Caco-2 (cell line): ENCODE results near the gene SETD3. TPM values are rescaled to one million over a fixed set of nuclear protein-coding genes. Genes with fewer than 3 reads are reported as not detected.

Source experiments
- BruUV-seq: library from RNA; stranded (reverse); fragments of 400-500 nt; replicated peaks from 2 replicates; lab custom pipeline; 2021; lab: Mats Ljungman, UMichigan
- CTCF ChIA-PET: fragments of 300-600 bp; sonication (Branson Sonifier 250); formaldehyde crosslinking; loops from one replicate; lab custom pipeline; 2022; ENCODE audit warnings: antibody characterized with exemption; lab: Charles Lee
- POLR2A ChIA-PET: fragments of 300-600 bp; sonication (Branson Sonifier 250); formaldehyde crosslinking; loops from one replicate; lab custom pipeline; 2022; ENCODE audit warnings: antibody characterized with exemption; lab: Charles Lee
- DNase-seq, 2 experiments: peaks; one replicate each; pipeline versions ENCODE4 v3.0.0 to v3.0.0-alpha.2; 2020 to 2022
- H3K27me3 ChIP-seq: replicated peaks from 2 replicates; pipeline ENCODE4 v1.6.0; 2011; ENCODE audit warnings: low read length; ENCODE audit not compliant: control insufficient read depth, insufficient read depth
- H3K36me3 ChIP-seq: 2 replicates; pipeline ENCODE4 v1.5.1; 2011; ENCODE audit warnings: low read length; ENCODE audit not compliant: control insufficient read depth, insufficient read depth
- H3K4me1 ChIP-seq: fragments of 250-450 bp; sonication (Bioruptor Pico); 2 replicates; pipeline ENCODE4 v1.5.1; 2020; ENCODE audit warnings: mild to moderate bottlenecking
- H3K4me3 ChIP-seq: 2 replicates; pipeline ENCODE4 v1.5.1; 2011; ENCODE audit warnings: low read depth, mild to moderate bottlenecking, control low read depth, low read length
- H3K9me3 ChIP-seq: fragments of 250-450 bp; sonication (Bioruptor Pico); 2 replicates; pipeline ENCODE4 v1.5.1; 2020; ENCODE audit warnings: mild to moderate bottlenecking, moderate library complexity
- H3K27ac Mint-ChIP-seq: one replicate; pipeline ENCODE4 v1.8.0; 2022; ENCODE audit warnings: mixed read lengths; ENCODE audit not compliant: unreplicated experiment
- H3K27me3 Mint-ChIP-seq: one replicate; pipeline ENCODE4 v1.8.0; 2022; ENCODE audit warnings: mixed read lengths; ENCODE audit not compliant: insufficient read depth, unreplicated experiment
- H3K36me3 Mint-ChIP-seq: one replicate; pipeline ENCODE4 v1.8.0; 2022; ENCODE audit warnings: mild to moderate bottlenecking, mixed read lengths; ENCODE audit not compliant: insufficient read depth, unreplicated experiment
- H3K4me1 Mint-ChIP-seq: one replicate; pipeline ENCODE4 v1.8.0; 2022; ENCODE audit warnings: low read depth, mixed read lengths; ENCODE audit not compliant: unreplicated experiment
- H3K4me3 Mint-ChIP-seq: one replicate; pipeline ENCODE4 v1.8.0; 2022; ENCODE audit warnings: mild to moderate bottlenecking, moderate library complexity, mixed read lengths; ENCODE audit not compliant: unreplicated experiment
- H3K9me3 Mint-ChIP-seq: one replicate; pipeline ENCODE4 v1.8.0; 2022; ENCODE audit warnings: mixed read lengths; ENCODE audit not compliant: unreplicated experiment
- intact Hi-C: fragments of 100-400 bp; cut with micrococcal nuclease; formaldehyde crosslinking; loops from one replicate; pipeline ENCODE4 v1.10.0; 2022; ENCODE audit not compliant: unreplicated experiment
- total RNA-seq: library from RNA; stranded (reverse); gene quantifications from 2 replicates; pipeline ENCODE4 v1.2.3, GENCODE V29; 2022
- TF ChIP-seq, protein P1 (sequence below), 2 experiments: fragments of 200-600 bp in 1 of 2; IDR thresholded peaks; 1 replicate in 1 of 2; 2 replicates in 1 of 2; pipeline versions ENCODE4 v1.5.1 to v1.8.0; 2011 to 2022; ENCODE audit warnings: antibody characterized with exemption in 1 of 2, control low read depth in 1 of 2, inconsistent platforms in 1 of 2, low read depth in 1 of 2, low read length in 1 of 2, mild to moderate bottlenecking in 1 of 2, moderate library complexity in 1 of 2; ENCODE audit not compliant: insufficient read depth in 1 of 2, severe bottlenecking in 1 of 2, unreplicated experiment in 1 of 2

SETD3 gene
- total RNA-seq, 1 experiment from 2014 or later = 74.3 TPM

DNA sequence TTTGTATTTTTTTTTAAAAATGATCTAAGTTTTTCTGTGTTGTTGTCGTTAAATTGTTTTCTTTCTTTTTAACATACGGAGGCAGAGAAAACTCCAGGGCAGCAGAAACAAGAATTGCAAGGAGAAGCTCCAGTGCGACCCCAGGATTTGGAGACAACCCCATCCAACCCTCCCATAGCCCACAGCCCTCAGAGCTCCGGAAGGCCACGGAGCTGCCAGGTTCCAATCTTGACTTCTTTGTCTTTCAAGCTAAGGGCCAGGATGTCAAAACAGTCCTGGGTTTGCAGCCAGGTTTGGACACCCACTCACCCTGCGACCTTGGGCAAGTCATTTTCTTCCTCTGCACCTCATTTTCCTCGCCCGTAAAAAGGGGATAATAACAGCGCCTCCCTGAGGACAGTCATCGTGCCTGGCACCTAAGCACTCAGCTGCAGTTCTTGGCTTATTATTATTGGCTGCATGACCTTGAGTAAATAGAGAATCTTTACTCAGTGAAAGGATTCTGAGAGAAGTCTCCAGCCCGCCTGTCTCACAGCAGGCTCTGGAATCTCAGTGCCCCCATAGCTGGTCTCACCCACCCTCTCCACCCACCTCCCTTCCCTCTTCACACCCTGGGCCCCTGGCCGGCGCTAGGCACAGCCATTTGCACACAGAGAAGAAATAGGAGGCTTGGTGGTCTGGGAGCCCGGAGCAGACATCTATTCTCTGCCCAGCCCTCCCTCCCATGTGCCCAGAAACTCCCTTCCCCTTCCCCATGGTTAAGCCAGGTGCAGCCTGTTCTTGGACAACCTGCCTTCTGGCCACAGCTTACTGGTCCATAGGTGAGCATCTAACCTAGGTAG, 129.3 kb downstream of the SETD3 start:
- no peak for DNase-seq
- ChIA-PET CTCF (interaction anchor here (0.7 kb wide), 1 partner anchor 32 kb away, joined by 3 read pairs; no protein-coding TSS in a partner anchor), POLR2A (no interaction called here)
- Histone ChIP-seq H3K9me3 (no peaks in the 10 kb centered on the region), H3K36me3 (no peaks in the 10 kb centered on the region), H3K27me3 (no peaks in the 10 kb centered on the region), H3K4me3 (no peak overlapping the region), H3K4me1 (peaks cover 8% of the 10 kb centered on the region; the same call in 1 of the 2 replicates)
- H3K27me3 Mint-ChIP-seq = peaks cover 2% of the 10 kb centered on the region
- no peak overlapping the region for H3K27ac Mint-ChIP-seq
- TF ChIP-seq, protein P1, sequence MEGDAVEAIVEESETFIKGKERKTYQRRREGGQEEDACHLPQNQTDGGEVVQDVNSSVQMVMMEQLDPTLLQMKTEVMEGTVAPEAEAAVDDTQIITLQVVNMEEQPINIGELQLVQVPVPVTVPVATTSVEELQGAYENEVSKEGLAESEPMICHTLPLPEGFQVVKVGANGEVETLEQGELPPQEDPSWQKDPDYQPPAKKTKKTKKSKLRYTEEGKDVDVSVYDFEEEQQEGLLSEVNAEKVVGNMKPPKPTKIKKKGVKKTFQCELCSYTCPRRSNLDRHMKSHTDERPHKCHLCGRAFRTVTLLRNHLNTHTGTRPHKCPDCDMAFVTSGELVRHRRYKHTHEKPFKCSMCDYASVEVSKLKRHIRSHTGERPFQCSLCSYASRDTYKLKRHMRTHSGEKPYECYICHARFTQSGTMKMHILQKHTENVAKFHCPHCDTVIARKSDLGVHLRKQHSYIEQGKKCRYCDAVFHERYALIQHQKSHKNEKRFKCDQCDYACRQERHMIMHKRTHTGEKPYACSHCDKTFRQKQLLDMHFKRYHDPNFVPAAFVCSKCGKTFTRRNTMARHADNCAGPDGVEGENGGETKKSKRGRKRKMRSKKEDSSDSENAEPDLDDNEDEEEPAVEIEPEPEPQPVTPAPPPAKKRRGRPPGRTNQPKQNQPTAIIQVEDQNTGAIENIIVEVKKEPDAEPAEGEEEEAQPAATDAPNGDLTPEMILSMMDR (IDR thresholded peaks at IDR 0.05; ENCODE audit: insufficient read depth in 1 of 2, low read depth in 1 of 2, low read length in 1 of 2, severe bottlenecking in 1 of 2, unreplicated experiment in 1 of 2) = no peak
- no peaks in the 10 kb centered on the region for H3K9me3 Mint-ChIP-seq
- H3K36me3 Mint-ChIP-seq = no peaks in the 10 kb centered on the region
- intact Hi-C loops = no loop called here
- no TSS peak for BruUV-seq
- H3K4me1 Mint-ChIP-seq = peaks cover 4% of the 10 kb centered on the region
- no peak overlapping the region for H3K4me3 Mint-ChIP-seq

DNA sequence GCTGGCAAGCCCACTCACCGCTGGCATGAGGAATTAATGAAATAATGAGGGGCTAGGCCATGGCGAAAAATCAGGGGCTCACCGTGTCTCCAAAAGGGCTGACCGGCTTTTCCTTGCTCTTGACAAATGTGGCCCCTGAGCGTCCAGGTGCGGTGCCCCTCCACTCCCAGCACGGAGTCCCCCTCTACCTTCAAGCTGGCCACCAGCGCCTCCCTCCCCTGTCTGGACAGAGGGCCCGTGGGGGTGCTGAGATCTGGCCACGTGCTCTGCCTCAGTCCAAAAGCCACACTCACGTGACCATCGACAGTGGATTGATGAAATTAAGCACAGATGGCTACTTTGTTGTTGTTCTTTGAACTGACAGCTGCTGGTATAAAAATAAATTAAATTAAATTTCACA, 129.9 kb downstream of the SETD3 start:
- H3K9me3 Mint-ChIP-seq = no peaks in the 10 kb centered on the region

DNA sequence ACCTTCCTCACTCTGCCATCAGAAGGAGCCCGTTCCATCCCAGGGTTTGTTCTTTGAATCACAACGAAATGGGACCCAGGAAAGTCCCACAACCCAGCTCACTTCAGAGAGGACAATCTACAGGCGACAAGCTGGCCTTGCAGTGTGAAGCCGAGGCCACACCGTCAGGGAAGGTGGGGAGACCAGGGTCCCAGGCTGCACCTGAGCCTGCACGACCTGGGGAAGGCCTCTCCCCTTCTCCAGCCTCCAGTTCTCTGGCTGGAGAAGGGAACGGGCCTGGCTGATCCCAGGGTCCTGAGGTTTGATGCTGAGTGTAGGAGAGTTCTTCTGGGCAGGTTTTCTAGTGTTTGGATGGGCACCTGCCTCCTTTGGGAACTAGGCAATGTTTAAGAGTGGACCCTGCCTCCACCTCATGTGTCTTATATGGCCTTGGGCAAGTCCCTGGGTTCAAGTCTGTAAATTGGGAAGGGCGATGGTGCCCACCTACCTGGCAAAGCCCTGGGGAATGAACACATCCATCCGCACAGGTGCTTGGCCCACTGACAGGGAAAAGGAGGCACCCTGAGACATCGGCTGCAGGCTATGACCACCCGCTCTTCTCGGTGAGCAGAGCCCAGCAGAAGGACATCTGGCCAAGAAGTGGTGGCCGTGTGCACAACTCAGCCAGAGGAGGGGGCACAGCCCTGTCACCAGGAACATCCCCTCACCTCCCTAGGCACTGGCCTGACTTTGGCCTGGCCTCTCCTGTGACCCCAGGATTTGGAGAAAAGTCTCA, 130.8 kb downstream of the SETD3 start:
- CTCF ChIA-PET = no interaction called here
- intact Hi-C loops = no loop called here
- POLR2A ChIA-PET = no interaction called here
- TF ChIP-seq, protein P1 (IDR thresholded peaks at IDR 0.05; ENCODE audit: insufficient read depth in 1 of 2, low read depth in 1 of 2, low read length in 1 of 2, severe bottlenecking in 1 of 2, unreplicated experiment in 1 of 2) = no peak
- no peak for DNase-seq
- BruUV-seq = no TSS peak
- Mint-ChIP-seq H3K4me3 (no peak overlapping the region), H3K9me3 (no peaks in the 10 kb centered on the region), H3K36me3 (no peaks in the 10 kb centered on the region), H3K27ac (no peak overlapping the region), H3K27me3 (peaks cover 2% of the 10 kb centered on the region), H3K4me1 (peaks cover 9% of the 10 kb centered on the region)
- no peaks in the 10 kb centered on the region for H3K27me3 ChIP-seq
- H3K4me1 ChIP-seq = peaks cover 9% of the 10 kb centered on the region; the same call in 1 of the 2 replicates
- no peaks in the 10 kb centered on the region for H3K9me3 ChIP-seq
- H3K36me3 ChIP-seq = no peaks in the 10 kb centered on the region
- H3K4me3 ChIP-seq = no peak overlapping the region

More for the DNA sequence above, 129.9 kb downstream of the SETD3 start:
- H3K27me3 ChIP-seq = no peaks in the 10 kb centered on the region
- no TSS peak for BruUV-seq
- ChIA-PET POLR2A (no interaction called here), CTCF (interaction anchor here (0.7 kb wide), 1 partner anchor 31 kb away, joined by 3 read pairs; no protein-coding TSS in a partner anchor)
- TF ChIP-seq, protein P1 (IDR thresholded peaks at IDR 0.05; ENCODE audit: insufficient read depth in 1 of 2, low read depth in 1 of 2, low read length in 1 of 2, severe bottlenecking in 1 of 2, unreplicated experiment in 1 of 2) = no peak
- H3K4me1 Mint-ChIP-seq = peaks cover 9% of the 10 kb centered on the region
- no peak overlapping the region for H3K4me3 Mint-ChIP-seq
- H3K4me3 ChIP-seq = no peak overlapping the region
- intact Hi-C loops = no loop called here
- H3K36me3 ChIP-seq = no peaks in the 10 kb centered on the region
- no peaks in the 10 kb centered on the region for H3K9me3 ChIP-seq
- peaks cover 2% of the 10 kb centered on the region for H3K27me3 Mint-ChIP-seq
- DNase-seq = no peak
- H3K36me3 Mint-ChIP-seq = no peaks in the 10 kb centered on the region
- H3K27ac Mint-ChIP-seq = no peak overlapping the region
- peaks cover 9% of the 10 kb centered on the region; the same call in 1 of the 2 replicates for H3K4me1 ChIP-seq
